Measurements from ENCODE around the gene SPOCK1. TPM values are rescaled to one million over a fixed set of nuclear protein-coding genes. Genes with fewer than 3 reads are reported as not detected.

Gene SPOCK1
- total and polyA plus RNA-seq, 9 of the 15 experiments (the other 6 are each of a cell fraction or from before 2014, with no cell fraction given) = 0.01 to 0.35 (median 0.04) TPM; not detected in 6

DNA sequence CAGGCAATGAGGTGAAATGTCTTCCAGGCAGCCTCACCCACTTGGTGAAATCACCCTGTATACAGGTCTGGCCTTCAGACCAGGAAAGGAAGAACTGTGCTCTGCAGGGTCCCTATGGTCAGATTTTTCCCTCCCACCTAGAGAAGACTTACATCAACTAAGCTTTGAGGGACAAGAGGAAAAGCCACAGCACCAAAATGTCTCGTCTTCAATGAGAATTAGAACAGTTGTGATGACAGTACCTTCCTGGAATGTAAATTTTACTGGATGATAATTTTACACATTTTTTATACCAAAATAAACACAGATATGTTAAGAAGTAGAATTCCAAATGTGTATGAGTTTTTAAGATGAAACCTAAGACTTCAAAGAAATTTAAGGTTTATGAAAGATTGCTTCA is 283.9 kb downstream of the SPOCK1 start:
- Histone ChIP-seq H3K27me3 (ENCODE audit: control insufficient read depth in 2 of 2, insufficient read depth in 2 of 2, low read length in 2 of 2) (peaks cover 0 to 2% of the 10 kb centered on the region in 2 experiments; a peak in 2 of 5 replicates), H3K4me3 (no peak overlapping the region), H3K4me2 (ENCODE audit: insufficient read depth, low read length) (no peak overlapping the region), H3K36me3 (ENCODE audit: control insufficient read depth, insufficient read depth, low read length) (no peaks in the 10 kb centered on the region), H3K9me1 (ENCODE audit: control insufficient read depth, insufficient read depth, low read length) (no peaks in the 10 kb centered on the region), H3K27ac (ENCODE audit: extremely low read depth, low read depth, low read length) (no peak overlapping the region), H3K4me1 (replicated peaks in 1 of 2; ENCODE audit: control insufficient read depth in 2 of 2, insufficient read depth in 2 of 2, low read length in 2 of 2) (no peaks in the 10 kb centered on the region), H3K9ac (ENCODE audit: insufficient read depth in 1 of 2, low read depth in 2 of 2, low read length in 2 of 2) (no peak overlapping the region), H3K79me2 (ENCODE audit: control insufficient read depth, insufficient read depth, low read length) (no peaks in the 10 kb centered on the region), H3K9me3 (replicated peaks; ENCODE audit: control insufficient read depth, insufficient read depth, low read depth, low read length) (no peaks in the 10 kb centered on the region), H4K20me1 (replicated peaks; ENCODE audit: control insufficient read depth, insufficient read depth, low read length) (no peaks in the 10 kb centered on the region), H2AFZ (ENCODE audit: low read depth, low read length) (no peak overlapping the region)
- in situ Hi-C loops (cut with MboI) = no loop called here
- intact Hi-C loops (cut with micrococcal nuclease) = no loop called here
- CTCF ChIA-PET (ENCODE audit: low intra/inter-chr PET ratio) = no interaction called here
- DNase-seq (ENCODE audit: extremely low read depth in 1 of 4, low spot score in 3 of 4) (no peak), ATAC-seq (no peak), FAIRE-seq (no peak)
- 0% methylated on average over 1 of the region's 1 CpG for WGBS (ENCODE audit: insufficient coverage, low coverage, missing lambda C conversion rate)
- TF ChIP-seq ZNF644 (tag; IDR thresholded peaks at IDR 0.05; ENCODE audit: low read depth) = no peak
- TF ChIP-seq NFE2 (IDR thresholded peaks at IDR 0.05; ENCODE audit: low read depth) = no peak
- TF ChIP-seq ZNF175 (CRISPR knock-in tag; IDR thresholded peaks at IDR 0.05; ENCODE audit: low read depth) = no peak
- no peak for TF ChIP-seq ZNF76 (CRISPR knock-in tag; IDR thresholded peaks at IDR 0.05; ENCODE audit: borderline replicate concordance)
- no peak for TF ChIP-seq NFATC3 (IDR thresholded peaks at IDR 0.05)
- no peak for TF ChIP-seq ZEB2 (IDR thresholded peaks at IDR 0.05)
- TF ChIP-seq CHCHD3 (CRISPR knock-in tag; IDR thresholded peaks at IDR 0.05) = no peak
- no peak for TF ChIP-seq POLR3A (IDR thresholded peaks at IDR 0.05; ENCODE audit: borderline replicate concordance, extremely low read depth, insufficient read depth, insufficient read length)
- no peak for TF ChIP-seq EP400 (IDR thresholded peaks at IDR 0.05)
- TF ChIP-seq ZNF561 (CRISPR knock-in tag; conservative IDR thresholded peaks at IDR 0.05) = no peak
- TF ChIP-seq SRF (CRISPR knock-in tag; IDR thresholded peaks at IDR 0.05) = no peak
- TF ChIP-seq, protein P1, sequence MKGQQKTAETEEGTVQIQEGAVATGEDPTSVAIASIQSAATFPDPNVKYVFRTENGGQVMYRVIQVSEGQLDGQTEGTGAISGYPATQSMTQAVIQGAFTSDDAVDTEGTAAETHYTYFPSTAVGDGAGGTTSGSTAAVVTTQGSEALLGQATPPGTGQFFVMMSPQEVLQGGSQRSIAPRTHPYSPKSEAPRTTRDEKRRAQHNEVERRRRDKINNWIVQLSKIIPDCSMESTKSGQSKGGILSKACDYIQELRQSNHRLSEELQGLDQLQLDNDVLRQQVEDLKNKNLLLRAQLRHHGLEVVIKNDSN (CRISPR knock-in tag; IDR thresholded peaks at IDR 0.05) = no peak
- TF ChIP-seq SNRNP70 (optimal IDR thresholded peaks at IDR 0.05; ENCODE audit: low read depth, low read length) = no peak
- TF ChIP-seq SOX6 (IDR thresholded peaks at IDR 0.05) = no peak
- no peak for TF ChIP-seq SMAD2 (IDR thresholded peaks at IDR 0.05; ENCODE audit: low read depth, low read length)
- TF ChIP-seq, protein P2, sequence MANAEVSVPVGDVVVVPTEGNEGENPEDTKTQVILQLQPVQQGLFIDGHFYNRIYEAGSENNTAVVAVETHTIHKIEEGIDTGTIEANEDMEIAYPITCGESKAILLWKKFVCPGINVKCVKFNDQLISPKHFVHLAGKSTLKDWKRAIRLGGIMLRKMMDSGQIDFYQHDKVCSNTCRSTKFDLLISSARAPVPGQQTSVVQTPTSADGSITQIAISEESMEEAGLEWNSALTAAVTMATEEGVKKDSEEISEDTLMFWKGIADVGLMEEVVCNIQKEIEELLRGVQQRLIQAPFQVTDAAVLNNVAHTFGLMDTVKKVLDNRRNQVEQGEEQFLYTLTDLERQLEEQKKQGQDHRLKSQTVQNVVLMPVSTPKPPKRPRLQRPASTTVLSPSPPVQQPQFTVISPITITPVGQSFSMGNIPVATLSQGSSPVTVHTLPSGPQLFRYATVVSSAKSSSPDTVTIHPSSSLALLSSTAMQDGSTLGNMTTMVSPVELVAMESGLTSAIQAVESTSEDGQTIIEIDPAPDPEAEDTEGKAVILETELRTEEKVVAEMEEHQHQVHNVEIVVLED (CRISPR knock-in tag; IDR thresholded peaks at IDR 0.05) = no peak
- BruUV-seq (replicated peaks) = no TSS peak
- POLR2A ChIA-PET = no interaction called here
